GM21528 (cell line): Measurements from ENCODE around the gene HTRA1.

Source experiments
- ATAC-seq: cut with Tn5 transposase; IDR thresholded peaks from one replicate; pipeline ENCODE4 v1.9.1; 2021; ENCODE audit warnings: mild to moderate bottlenecking, moderate library complexity; ENCODE audit not compliant: unreplicated experiment, low FRiP score

HTRA1 gene

DNA sequence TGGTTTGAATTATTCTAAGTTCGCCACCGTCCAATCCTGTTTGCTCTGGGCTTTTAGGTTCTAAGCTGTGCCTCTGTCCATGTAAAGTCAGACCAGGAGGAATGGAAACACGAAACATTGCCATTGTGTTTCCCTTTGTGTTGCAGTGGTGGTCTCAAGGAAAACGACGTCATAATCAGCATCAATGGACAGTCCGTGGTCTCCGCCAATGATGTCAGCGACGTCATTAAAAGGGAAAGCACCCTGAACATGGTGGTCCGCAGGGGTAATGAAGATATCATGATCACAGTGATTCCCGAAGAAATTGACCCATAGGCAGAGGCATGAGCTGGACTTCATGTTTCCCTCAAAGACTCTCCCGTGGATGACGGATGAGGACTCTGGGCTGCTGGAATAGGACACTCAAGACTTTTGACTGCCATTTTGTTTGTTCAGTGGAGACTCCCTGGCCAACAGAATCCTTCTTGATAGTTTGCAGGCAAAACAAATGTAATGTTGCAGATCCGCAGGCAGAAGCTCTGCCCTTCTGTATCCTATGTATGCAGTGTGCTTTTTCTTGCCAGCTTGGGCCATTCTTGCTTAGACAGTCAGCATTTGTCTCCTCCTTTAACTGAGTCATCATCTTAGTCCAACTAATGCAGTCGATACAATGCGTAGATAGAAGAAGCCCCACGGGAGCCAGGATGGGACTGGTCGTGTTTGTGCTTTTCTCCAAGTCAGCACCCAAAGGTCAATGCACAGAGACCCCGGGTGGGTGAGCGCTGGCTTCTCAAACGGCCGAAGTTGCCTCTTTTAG, 52.9 kb downstream of the HTRA1 start:
- ATAC-seq, result no peak

DNA sequence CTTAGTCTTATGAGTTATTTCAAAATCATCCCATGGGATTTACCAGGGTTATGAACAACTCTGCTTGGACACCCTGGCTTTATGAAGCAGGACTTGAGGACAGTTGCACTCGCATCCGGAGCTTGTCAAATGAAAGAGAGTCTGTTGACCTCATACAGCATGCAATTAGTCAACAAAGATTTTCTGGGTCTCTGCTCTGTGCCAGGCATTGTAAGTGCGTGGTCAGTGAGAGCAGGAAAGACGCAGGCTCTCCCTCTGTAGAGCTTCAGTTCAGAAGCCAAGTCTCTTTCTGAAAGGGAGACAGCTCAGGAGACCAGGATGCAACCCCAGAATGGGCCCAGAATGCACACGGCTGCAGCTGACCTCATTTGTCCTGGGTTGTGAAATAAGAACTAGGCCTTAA, 53.7 kb downstream of the HTRA1 start:
- no peak for ATAC-seq

DNA sequence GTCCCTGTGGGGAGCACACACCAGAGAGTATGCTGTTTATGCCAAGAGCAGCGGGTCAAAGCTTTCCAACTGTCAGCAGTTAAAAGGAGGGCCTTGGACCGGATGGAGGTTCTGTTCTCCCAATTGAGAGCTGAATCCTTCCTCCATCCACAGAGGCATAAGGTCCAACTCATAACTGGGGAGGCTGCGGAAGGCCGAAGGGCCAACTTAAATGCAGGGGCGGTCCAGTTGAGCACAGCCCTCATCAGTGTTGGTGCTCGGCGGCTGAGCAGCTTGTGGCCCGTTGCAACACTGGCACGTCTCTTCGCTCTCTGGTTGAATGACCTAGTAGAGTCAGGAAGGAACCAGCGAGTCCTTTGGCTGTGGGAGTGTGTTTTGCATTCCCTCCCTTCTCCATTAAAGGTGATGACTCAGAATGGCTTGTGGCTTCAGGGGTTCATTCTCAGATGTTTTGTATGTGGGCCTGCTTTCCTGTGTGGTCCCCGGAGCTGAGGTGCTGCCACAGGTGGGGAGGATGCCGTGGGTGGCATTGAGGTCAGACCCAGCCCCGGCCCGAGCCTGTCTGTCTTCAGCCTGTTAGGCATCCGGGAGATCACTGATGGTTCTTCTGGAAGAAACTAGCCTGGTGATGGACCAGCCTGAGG, 54.4 kb downstream of the HTRA1 start:
- ATAC-seq, result no peak

DNA sequence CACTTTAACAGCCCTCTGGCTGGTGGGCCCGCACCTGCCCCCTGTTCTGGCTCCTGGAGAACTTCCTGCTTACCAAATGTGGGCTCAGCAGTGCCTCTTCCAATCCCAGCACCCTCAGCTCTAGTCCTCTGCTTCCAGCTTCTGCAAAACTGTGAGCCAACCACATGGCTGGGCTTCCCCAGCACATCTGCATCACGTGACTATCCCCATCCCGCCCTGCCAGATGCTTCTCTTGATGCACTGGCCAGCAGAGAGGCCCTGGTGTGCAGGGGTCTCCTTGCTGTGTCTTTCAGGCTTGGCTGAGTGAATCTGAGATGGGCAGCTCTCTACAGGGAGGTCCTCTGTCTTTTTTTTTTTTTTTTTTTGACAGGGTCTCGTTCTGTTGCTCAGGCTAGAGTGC, 55.4 kb downstream of the HTRA1 start:
- ATAC-seq, result no peak

DNA sequence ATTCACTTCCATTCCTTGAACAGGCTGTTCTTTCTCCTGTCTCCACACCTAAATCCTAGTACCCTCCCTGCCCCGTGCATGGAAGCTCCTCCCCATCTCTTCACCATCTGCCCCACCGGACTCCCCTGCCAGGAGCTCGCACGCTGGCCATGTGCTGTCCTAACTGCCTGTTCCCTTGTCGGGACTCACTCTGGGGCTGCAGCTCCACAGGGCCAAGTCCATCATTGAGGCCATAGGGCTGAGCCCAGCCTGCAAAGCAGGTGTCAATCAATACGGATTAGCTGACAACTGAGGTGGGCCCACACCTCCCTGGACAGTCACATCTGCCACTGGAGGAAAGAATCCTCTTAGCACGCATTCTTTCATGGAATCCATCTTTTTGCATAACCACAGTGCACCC, 57.8 kb downstream of the HTRA1 start:
- ATAC-seq, result no peak

DNA sequence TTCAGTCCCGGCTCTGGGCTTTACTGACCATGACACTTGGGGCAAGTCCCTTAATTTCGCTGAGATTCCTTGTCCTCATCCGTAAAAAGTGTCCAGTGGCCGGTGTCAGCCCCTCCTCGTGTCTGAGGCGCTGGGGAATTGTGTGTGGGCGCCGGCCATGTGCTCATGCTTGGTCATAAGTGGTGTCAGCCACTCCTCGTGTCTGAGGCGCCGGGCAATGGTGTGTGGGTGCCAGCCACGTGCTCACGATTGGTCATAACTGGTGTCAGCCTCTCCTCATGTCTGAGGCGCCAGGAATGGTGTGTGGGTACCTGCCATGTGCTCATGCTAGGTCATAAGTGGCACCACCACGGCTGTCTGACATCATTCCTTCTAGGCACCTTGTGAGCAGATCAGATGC, 58.5 kb downstream of the HTRA1 start:
- ATAC-seq, result no peak

DNA sequence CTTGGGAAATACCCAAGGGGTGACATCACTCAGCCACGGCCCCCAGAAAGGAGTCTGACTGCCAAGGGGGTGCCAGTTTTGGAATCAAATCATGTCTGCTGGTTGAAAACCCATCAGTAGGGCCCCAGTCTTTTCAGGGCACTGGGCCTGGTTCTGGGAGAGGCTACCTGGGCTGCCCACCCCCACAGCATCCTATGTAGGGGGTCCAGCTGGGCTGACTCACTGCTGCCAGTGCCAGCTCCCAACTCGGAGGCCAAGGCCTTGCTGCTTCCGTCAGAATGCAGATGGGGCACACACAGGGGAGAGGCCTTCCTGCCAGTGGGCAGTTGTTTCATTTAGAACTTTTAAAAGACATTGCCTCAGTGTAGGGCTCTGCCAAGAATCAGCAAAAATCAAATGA, 59.7 kb downstream of the HTRA1 start:
- ATAC-seq, result no peak

DNA sequence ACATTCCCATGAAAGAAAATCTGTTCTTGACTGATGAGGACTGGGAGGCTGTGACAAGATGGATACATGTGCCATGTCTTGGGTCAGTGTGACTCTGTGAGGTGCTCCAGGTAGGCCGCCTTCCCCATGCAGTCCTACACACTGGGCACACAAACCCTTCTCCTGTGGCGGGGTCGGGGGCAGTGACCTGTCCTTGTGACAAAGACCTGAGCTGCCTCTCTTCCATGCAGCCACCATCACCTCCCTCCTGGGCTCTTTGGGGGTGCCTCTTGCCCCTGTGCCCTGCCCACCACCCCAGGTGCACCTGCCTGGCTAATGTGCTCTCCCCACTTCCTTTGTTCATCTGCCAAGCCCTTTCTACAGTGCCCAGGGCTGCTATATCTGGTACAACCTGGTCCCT, 63.5 kb downstream of the HTRA1 start:
- no peak for ATAC-seq

DNA sequence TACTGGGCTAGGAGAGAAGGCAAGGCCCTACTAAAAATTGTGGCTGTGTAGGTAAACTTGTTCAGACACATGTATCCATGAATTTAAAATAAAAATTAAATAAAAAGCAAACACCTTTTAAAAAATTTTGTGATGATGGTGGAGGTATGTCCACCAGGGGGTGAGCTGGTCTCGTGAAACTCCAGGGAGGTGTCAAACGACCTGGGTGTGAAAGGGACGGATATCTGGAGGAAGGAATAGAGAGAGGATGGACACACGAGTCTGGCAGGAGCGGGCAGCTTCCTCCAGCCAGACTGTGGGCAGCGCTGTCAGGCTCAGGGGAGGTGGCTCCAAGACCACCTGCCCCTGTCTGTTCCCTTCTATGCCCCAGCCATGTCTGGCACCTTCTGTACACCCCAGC, 64.4 kb downstream of the HTRA1 start:
- ATAC-seq, result no peak

DNA sequence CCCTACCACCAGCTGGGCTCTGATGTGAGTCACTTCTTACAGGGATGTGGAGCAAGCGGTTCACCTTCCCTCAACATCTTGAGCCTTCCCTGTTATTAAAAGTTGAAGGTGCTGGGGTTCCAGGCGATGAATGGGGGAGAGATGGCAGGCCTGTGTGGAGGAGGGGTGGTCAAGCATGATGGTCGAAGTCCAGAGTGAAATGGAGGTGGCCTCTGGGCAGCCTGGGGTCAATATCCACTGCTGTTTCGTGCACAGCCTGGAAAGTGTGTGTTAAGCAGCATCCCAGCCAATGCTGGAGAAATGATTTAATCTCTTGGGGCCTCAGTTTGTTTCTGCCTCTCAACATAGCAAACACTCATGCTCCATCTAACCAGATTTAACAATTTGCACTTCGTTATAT, 65.5 kb downstream of the HTRA1 start:
- no peak for ATAC-seq

DNA sequence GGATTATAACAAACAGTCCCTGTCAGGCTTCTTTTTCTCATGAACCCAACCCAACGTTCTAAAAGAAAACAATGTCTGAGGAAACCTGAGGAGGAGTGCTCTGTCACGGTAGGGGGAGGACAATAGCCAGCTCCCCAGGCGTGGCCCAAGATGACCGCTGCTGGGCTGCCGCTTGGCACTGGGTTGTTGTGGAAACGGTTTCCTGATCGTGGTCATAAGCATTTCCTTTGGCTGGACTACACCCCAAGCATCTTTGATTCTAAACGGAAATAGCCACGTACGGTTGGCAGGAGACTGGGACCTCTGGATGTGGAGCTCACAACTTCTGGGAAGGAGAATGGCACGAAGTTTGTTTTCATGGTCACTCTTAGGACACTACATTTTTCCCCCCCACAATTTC, 68.8 kb downstream of the HTRA1 start:
- no peak for ATAC-seq

DNA sequence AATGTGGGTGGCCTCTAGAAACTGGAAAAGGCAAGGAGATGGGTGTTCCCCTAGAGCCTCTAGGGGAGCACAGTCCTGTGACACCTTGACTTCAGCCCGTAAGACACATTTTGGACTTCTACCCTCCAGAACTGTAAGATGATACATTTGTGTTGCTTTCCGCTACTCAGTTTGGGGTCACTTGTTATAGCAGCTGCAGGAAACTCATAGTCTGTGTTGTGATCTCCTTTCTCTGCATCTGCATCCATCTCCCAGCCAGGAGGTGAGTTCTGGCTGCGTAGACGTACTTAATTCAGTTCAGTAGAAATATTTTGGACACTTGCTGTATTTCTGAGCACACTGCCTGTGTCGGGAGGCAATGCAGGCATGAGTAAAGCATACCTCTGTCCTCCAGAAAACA, 69.9 kb downstream of the HTRA1 start:
- no peak for ATAC-seq

DNA sequence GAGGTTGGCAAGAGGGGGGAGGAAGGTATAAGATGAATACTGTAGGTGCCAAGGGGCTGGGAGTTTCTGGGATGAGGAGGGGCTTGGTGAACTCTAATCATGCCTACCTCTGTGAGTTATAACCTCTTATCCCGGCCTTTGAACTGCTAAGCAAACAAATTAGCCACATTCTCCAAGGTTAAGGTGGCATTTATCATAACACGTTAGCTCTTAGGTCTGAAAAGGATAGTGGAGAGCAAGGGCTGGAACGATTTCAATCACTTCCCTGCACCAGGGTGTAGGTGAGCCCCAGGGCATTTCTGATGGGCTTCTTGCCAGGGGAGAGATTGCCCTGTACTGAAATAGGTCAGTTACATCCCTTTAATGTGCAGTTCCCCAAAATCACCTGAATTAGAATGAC, 70.6 kb downstream of the HTRA1 start:
- no peak for ATAC-seq

DNA sequence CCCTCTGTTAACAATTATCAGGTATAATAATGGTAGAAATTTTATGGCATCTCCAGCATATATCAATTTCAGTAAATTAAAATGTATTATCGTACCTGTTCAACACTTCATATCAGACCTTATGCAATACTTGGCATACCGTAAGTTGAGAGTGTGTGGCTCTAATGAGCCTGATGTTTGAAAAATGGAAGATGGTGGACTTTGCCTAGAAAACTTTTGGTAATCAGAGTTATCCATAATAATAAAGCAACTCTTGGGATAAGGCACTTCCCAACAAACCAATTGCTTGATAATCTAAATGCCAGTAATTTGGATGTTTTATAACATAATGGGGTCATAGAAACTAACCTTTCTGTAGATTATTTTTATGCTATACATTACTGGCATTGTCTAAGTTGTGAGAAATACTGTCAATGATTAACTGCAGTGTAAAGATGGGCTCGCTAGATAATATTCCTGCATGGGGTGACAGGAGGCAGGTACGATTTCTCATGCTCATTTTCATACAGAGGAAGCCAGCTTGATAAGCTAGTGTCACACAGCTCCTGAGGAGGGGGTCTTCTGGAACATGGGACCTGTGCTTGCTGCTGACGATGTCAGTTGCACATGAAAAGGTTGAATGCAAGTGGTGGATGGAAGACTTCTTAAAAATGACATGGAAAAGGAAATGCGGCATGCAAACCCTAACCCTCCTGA, 71.4 kb downstream of the HTRA1 start:
- no peak for ATAC-seq

DNA sequence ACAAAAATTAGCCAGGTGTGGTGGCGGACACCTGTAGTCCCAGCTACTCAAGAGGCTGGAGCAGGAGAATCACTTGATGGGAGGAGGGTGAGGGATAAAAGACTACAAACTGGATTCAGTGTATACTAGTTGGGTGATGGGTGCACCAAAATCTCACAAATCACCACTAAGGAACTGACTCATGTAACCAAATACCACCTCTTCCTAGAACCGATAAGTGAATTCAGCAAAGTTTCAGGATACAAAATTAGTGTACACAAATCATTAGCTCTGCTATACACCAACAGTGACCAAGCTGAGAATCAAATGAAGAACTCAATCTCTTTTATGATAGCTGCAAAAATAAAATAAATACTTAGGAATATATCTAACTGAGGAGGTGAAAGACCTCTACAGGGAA, 76.2 kb downstream of the HTRA1 start:
- ATAC-seq, result no peak

DNA sequence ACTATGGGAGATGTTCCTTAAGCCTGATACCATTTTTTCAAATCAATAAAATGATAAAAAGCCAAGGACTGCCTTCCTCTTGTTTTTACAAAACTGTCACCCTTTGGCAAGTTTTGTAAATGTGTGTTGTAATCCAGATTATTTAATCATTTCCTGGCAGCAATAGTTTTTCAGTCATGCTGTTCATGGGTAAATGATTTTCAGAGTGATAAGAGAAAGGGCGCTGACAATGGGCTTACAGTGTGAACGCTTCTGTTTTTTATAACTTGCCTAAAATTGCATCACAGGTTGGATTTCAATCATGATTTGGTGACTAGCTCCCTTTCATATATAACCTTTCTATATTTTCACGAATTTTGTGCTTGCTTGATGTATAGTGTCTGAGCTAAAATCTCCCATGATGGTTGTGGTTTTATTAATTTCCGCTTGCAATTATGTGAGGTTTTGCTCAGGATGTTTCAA, 80.2 kb downstream of the HTRA1 start:
- ATAC-seq, result no peak

DNA sequence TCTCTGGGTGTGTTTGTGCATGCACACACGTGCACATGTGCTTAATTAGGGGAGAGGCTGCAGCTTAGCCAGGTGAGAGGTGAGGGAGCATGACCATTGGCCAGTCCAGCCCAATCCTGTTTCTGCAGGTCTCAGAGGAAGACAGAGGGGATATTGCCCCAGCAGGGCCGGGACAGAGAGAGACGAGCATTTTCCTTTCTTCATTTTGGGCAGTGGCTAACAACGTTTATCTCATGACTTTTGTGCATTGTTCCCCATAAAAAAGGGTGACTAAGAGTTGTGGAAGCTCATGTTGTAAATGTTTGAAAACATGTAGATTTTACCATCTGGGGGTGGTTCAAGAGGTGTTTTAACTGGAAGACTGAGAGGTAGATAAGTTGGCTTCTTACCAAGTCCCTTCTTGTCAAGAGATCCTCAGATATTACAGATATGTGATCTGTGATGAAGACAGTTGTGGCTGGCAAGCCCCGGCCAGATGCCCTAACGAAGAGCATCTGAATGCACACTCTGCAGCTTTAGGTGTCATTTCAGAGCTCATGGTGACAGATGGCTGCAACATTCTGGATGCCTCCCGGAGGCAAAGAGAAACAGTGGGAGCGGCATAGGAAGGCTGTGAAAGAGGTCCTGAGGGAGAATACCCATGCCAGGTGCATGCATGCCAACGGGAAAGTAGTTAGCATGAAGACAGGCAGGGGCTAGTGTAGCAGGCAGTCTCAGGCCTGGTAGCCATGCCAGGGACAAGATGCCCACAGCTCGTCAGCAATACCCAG, 82.5 kb downstream of the HTRA1 start:
- no peak for ATAC-seq

DNA sequence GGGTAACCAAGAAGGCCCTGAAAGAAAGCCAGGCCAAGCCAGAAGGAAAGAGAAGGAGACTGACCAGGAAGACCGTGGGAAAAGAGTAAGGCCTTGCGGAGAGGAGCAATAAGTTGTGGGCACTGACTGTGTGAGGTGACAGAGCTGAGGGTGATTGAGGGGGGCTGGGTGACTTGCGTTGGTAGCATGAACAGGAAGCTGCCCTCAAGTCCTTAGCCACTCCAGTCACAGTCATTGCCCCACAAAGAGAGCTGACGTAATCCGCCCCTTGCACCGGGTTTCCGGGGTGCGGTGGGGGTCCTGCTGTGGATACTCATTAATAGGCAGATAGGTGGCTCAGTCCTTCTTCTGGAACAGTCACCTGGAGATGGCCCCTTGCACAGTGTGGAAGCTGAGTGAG, 83.1 kb downstream of the HTRA1 start:
- ATAC-seq, result no peak

DNA sequence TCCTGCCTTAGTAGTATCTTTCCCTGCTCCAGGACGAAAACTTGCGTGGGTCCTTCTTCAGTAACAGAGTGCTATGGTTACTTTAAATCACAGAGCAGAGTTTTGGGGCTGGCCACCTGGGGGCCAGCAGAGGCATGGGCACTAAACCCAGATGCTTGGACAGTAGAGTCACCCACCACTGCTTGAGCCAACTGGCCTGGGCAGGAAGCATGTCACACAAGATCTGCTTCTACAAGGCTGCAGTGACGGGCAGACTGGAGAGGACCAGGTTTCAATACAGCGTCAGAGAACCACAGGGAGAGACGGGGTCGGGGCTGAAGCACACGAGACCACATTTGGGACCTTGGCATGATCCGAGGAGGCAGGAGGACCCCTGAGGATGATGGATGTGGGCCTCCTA, 84.9 kb downstream of the HTRA1 start:
- no peak for ATAC-seq

DNA sequence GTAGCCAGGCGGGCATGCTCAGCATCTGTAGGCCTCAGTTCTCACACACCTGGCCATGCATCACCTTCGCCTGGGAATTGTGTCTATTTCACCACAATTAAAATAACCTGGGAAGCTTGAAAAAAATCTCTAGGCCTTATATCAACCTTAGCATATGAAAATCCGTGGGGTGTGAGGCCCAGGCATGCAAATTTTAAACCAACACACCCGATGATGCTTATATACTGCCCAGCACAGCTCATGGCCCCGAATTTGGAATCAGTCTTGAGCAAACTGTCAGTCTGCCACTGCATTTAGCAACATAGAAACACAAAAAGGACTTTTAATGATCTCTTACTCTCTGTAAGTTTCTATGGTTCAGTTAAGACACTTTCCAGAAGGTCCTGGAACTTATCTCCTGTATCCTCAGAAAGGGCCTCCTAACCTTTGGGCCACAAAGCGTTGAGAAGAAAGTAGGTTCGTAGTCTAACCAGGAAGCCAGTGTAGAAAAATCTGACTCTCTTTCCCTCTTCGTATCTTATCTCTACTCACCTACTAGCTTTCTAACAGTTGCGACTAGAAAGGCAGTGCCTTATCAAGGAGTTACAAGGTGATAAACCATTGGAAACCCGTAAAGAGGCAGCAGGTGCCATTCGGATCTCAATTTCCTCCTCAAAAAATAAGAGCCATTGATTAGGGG, 87.2 kb downstream of the HTRA1 start:
- ATAC-seq, result no peak
